HG03045 (cell line): ENCODE results near the gene KRTAP29-1.
"Not testable (repeated sequence)": the region's sequence is repeated elsewhere in the genome, so short reads cannot be mapped to it uniquely, and the experiment has no call there.

Experiments used
- ATAC-seq: cut with Tn5 transposase; IDR thresholded peaks from one replicate; pipeline ENCODE4 v1.9.1; 2021; ENCODE audit warnings: mild to moderate bottlenecking, moderate library complexity; ENCODE audit not compliant: unreplicated experiment

The KRTAP29-1 gene

GRCh38 chr17:41302981-41303380 lies 330 bp upstream of the KRTAP29-1 start:
- ATAC-seq: no peak

- ATAC-seq: no peak
Observed at GRCh38 chr17:41301204-41301790, 1.4 kb downstream of the KRTAP29-1 start.

- ATAC-seq: no peak
Observed at GRCh38 chr17:41298458-41299135, 4.1 kb downstream of the KRTAP29-1 start.

- no peak for ATAC-seq
Observed at GRCh38 chr17:41296846-41297245, 5.8 kb downstream of the KRTAP29-1 start.

- no peak for ATAC-seq
Observed at GRCh38 chr17:41294016-41294415, 8.6 kb downstream of the KRTAP29-1 start.

GRCh38 chr17:41287050-41287449 lies 15.6 kb downstream of the KRTAP29-1 start:
- ATAC-seq: no peak

- no peak for ATAC-seq
Observed at GRCh38 chr17:41284546-41284945, 18.1 kb downstream of the KRTAP29-1 start.

- no peak for ATAC-seq
Observed at GRCh38 chr17:41284043-41284442, 18.6 kb downstream of the KRTAP29-1 start.

GRCh38 chr17:41278176-41278955 lies 24.3 kb downstream of the KRTAP29-1 start:
- no peak for ATAC-seq

- ATAC-seq: not testable (repeated sequence)
Observed at GRCh38 chr17:41275648-41276190, 26.9 kb downstream of the KRTAP29-1 start, which contains the start of gene KRTAP9-7. Gene KRTAP9-7 (plus strand): TSS chr17:41275698. CDS start chr17:41275698, 0 bp downstream.

GRCh38 chr17:41271858-41272257 lies 30.8 kb downstream of the KRTAP29-1 start:
- ATAC-seq: no peak

GRCh38 chr17:41271323-41271722 lies 31.3 kb downstream of the KRTAP29-1 start:
- ATAC-seq: not testable (repeated sequence)

GRCh38 chr17:41267711-41268110 lies 34.9 kb downstream of the KRTAP29-1 start:
- ATAC-seq: no peak

- no peak for ATAC-seq
Observed at GRCh38 chr17:41265078-41265477, 37.6 kb downstream of the KRTAP29-1 start, which contains the start of gene KRTAP9-6. Gene KRTAP9-6 (plus strand): TSS chr17:41265378. CDS start chr17:41265378, 0 bp downstream.

- no peak for ATAC-seq
Observed at GRCh38 chr17:41264599-41264998, 38.1 kb downstream of the KRTAP29-1 start.

- no peak for ATAC-seq
Observed at GRCh38 chr17:41263212-41263611, 39.4 kb downstream of the KRTAP29-1 start.

GRCh38 chr17:41258406-41258805 lies 44.2 kb downstream of the KRTAP29-1 start:
- no peak for ATAC-seq

- ATAC-seq: no peak
Observed at GRCh38 chr17:41256291-41256685, 46.4 kb downstream of the KRTAP29-1 start.

- not testable (repeated sequence) for ATAC-seq
Observed at GRCh38 chr17:41255381-41256290, 47.0 kb downstream of the KRTAP29-1 start, which contains the start of gene KRTAP9-9. Gene KRTAP9-9 (plus strand): TSS chr17:41255384.

GRCh38 chr17:41254861-41255260 lies 47.8 kb downstream of the KRTAP29-1 start:
- no peak for ATAC-seq
